GM18520 (cell line): Measurements from ENCODE around the gene SPSB4.
"Not testable (repeated sequence)": the region's sequence is repeated elsewhere in the genome, so short reads cannot be mapped to it uniquely, and the experiment has no call there.

Experiments
- ATAC-seq: cut with Tn5 transposase; IDR thresholded peaks from one replicate; pipeline ENCODE4 v1.9.1; 2021; ENCODE audit not compliant: unreplicated experiment

The SPSB4 gene

GRCh38 chr3:141114179-141114745 lies 63.1 kb downstream of the SPSB4 start:
- no peak for ATAC-seq

- no peak for ATAC-seq
These were observed 63.8 kb downstream of the SPSB4 start for GRCh38 chr3:141114816-141115460.

GRCh38 chr3:141115789-141116541 lies 64.8 kb downstream of the SPSB4 start:
- ATAC-seq, result no peak

DNA sequence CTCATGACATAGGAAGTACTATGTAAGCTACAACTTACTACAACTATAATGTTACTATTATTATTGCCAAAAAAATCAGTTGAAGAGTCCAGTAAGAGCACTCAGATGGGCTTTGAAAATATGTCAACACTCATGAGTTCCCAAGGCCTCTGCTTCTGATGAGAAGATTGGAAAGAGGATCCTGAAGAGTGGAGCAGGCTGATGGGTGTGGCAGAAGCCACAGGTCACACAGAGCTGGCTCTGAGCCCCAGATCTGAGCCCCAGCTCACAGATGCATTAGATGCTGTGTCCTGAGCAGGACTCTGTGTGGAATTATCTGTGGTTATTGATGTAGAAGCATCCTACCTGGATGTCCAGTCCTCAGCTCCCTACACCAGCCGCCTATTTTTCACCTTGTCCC lies 65.6 kb downstream of the SPSB4 start:
- ATAC-seq, result no peak

- ATAC-seq, result not testable (repeated sequence)
These were observed 66.8 kb downstream of the SPSB4 start for GRCh38 chr3:141117982-141118381.

GRCh38 chr3:141122455-141123030 lies 71.4 kb downstream of the SPSB4 start:
- no peak for ATAC-seq

DNA sequence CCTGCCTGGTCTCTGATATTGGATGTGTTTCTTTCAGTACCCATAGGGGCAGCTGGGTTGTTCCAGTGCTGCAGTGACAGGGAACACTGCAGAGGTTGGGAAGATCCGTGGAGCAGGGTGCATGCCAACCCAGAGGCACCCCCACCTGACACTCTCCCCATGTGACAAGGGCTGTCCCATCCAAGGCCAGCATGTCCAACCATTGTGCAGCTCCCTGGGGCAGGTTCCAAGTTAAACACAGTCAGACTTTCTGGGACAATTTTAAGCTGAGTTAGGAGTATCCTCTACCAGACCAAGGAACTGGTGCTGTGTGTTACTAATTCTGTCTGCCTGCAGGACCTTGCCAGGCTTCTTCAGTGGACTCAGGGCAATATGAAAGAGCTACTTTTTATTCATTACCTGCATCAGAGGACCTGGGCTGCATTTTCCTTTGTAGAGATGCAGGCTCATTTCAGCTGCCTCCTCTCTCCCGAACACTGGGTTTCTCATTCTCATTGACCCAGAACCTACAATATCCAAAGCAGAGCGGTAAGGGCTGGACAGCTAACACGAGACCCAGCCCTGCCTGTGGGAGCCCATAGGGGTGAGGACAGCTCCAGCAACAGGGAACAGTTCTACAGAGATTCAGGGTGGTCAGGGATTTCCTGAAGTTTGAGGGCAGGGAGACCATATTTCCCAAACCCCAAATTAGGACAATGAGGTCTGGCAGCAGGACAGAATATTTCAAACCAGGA lies 72.7 kb downstream of the SPSB4 start:
- no peak for ATAC-seq

DNA sequence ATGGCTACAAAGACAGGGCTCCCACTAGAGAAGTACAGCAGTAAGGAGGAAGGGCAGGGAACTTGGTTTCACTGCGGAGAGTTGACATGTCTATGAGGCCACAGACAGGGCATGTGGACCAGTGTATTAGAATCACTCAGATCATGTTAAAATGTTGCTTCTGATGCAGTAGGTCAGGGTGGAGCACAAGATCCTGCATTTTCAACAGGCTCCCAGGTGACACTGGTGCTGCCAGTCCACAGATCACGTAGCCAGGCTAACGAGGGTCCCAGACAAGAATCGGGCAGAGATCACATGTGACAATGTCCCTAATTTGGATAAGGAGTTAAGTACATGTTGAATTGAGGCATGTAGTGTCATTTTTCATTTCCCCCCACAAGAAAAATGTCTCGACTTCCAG lies 73.6 kb downstream of the SPSB4 start:
- no peak for ATAC-seq

DNA sequence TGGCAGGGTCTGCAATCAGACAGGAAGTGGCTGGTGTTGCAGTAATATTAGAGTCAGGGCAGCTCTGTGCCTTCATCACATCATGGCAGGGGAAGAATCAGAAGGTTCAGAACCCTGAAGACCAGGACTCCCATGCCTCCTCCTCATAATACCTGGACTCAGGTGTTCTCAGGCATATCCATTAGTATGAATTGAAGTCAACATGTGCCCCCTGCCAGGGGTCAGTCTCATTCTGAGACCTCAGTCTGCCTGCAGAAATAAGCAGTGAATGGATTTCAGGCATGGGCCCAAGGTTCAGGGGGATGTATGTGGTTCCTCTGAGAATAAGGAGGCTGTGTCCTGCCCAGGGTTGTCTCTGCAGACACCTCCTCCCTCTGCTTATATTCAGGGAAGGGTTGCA lies 74.2 kb downstream of the SPSB4 start:
- no peak for ATAC-seq

GRCh38 chr3:141126661-141127343 lies 75.7 kb downstream of the SPSB4 start:
- no peak for ATAC-seq

- ATAC-seq, result no peak
These were observed 76.4 kb downstream of the SPSB4 start for GRCh38 chr3:141127344-141128125.

GRCh38 chr3:141128126-141128777 lies 77.1 kb downstream of the SPSB4 start:
- no peak for ATAC-seq

- no peak for ATAC-seq
These were observed 77.9 kb downstream of the SPSB4 start for GRCh38 chr3:141129049-141129448.

- no peak for ATAC-seq
These were observed 78.4 kb downstream of the SPSB4 start for GRCh38 chr3:141129541-141130011.

DNA sequence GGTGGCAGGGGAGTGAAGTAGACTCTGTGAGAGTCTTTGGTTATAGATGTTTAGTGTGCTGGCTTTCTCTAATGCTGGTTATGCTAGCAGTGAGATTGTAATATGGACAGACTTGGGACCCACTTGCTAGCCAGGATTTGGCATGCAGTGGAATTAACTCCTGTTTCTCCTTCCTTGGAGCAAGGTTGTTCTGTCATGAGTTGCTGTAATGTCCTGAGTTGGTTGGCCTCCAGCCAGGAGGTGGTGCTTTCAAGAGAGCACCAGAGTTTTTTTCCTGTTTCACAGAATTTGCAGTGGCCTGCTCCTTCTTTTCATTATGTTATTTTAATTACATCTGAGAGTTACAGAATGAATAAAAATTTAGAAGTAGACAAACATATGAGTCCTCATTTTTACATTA lies 92.4 kb downstream of the SPSB4 start:
- no peak for ATAC-seq

DNA sequence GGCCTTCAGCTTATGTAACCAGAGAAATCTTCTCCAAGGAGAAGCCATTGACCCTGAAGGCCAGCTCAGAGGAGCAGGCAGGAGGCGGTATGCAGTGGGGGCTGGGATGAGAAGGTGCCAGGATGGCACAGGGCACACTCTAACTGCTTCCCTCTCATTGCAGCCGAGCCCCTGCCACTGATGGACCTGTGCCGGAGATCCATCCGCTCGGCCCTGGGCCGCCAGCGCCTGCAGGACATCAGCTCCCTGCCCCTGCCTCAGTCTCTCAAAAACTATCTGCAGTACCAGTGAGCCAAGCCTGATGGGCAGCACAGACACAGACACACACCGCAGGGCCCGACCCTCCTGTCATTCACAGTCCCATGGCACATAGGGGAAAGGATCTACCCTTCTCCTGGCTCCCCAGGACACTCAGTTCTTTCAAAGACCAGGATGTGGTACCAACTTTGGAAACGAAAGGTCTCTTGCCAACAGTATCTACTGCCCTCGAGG lies 95.9 kb downstream of the SPSB4 start:
- no peak for ATAC-seq

DNA sequence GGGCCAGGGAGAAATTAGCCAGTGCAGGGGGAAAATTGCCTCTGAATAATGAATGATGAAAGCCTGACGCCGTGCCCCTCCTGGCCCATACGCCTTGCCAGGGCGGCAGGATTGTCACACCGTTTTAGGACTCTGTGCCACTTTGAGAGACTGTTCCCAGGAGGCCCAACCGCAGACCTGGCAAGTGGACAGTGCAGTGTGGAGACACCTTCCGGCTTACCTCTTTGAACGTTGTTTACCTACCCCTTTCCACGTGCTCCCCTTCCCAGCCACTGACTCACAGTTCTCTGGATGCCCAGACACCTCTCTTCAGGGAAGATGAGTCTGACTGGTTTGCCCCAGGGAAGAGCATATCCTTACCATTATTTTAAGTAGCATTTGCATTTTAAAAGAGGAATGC lies 96.5 kb downstream of the SPSB4 start:
- ATAC-seq, result no peak

GRCh38 chr3:141148169-141148568 lies 97.0 kb downstream of the SPSB4 start:
- no peak for ATAC-seq

- ATAC-seq, result no peak
These were observed 97.6 kb downstream of the SPSB4 start for GRCh38 chr3:141148770-141149169.
